Astrocyte (in vitro differentiated cells and primary cell): Measurements from ENCODE around the gene BICRA.

Source experiments
- EZH2 ChIP-seq: IDR thresholded peaks from 2 replicates; pipeline ENCODE4 v1.6.1; 2012; ENCODE audit warnings: mild to moderate bottlenecking, low read length, inconsistent platforms; ENCODE audit not compliant: insufficient read depth
- TF ChIP-seq, protein P1 (sequence below): IDR thresholded peaks from 2 replicates; pipeline ENCODE4 v1.5.1; 2011; ENCODE audit warnings: low read depth, mild to moderate bottlenecking, inconsistent platforms, low read length, moderate library complexity; ENCODE audit not compliant: insufficient read depth

DNA sequence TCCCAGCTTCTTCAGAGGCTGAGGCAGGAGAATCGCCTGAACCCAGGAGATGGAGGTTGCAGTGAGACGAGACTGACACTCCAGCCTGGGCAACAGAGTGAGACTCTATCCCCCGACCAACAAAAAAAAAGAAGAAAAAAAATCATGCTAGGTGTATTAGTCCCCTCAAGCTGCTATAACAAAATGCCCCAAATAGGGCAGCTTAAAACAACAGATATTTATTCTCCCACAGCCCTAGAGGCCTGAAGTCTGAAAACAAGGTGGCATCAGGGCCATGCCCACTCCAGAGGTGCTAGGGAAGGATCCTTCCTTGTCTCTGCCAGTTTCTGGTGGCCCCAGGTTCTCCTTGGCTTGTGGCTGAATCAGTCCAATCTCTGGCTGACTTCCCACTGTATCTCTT, 95.7 kb downstream of the BICRA start:
- no peak for TF ChIP-seq EZH2
- TF ChIP-seq, protein P1, sequence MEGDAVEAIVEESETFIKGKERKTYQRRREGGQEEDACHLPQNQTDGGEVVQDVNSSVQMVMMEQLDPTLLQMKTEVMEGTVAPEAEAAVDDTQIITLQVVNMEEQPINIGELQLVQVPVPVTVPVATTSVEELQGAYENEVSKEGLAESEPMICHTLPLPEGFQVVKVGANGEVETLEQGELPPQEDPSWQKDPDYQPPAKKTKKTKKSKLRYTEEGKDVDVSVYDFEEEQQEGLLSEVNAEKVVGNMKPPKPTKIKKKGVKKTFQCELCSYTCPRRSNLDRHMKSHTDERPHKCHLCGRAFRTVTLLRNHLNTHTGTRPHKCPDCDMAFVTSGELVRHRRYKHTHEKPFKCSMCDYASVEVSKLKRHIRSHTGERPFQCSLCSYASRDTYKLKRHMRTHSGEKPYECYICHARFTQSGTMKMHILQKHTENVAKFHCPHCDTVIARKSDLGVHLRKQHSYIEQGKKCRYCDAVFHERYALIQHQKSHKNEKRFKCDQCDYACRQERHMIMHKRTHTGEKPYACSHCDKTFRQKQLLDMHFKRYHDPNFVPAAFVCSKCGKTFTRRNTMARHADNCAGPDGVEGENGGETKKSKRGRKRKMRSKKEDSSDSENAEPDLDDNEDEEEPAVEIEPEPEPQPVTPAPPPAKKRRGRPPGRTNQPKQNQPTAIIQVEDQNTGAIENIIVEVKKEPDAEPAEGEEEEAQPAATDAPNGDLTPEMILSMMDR, result no peak
